Limb (tissue), 2 donors: ENCODE results near the gene GOLGA6C.
"Not testable (repeated sequence)": the region's sequence is repeated elsewhere in the genome, so short reads cannot be mapped to it uniquely, and the experiment has no call there.

Experiments
- DNase-seq, 2 donors: peaks; one replicate each; pipeline ENCODE4 v3.0.0-alpha.2; 2016; ENCODE audit errors: extremely low spot score in 2 of 2

Gene GOLGA6C, protein sequence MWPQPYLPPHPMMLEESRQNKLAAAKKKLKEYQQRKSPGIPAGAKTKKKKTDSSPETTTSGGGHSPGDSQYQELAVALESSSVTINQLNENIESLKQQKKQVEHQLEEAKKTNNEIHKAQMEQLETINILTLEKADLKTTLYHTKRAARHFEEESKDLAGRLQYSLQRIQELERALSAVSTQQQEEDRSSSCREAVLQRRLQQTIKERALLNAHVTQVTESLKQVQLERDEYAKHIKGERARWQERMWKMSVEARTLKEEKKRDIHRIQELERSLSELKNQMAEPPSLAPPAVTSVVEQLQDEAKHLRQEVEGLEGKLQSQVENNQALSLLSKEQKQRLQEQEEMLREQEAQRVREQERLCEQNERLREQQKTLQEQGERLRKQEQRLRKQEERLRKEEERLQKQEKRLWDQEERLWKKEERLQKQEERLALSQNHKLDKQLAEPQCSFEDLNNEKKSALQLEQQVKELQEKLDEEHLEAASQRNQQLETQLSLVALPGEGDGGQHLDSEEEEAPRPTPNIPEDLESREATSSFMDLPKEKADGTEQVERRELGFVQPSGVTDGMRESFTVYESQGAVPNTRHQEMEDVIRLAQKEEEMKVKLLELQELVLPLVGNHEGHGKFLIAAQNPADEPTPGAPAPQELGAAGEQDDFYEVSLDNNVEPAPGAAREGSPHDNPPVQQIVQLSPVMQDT

DNA sequence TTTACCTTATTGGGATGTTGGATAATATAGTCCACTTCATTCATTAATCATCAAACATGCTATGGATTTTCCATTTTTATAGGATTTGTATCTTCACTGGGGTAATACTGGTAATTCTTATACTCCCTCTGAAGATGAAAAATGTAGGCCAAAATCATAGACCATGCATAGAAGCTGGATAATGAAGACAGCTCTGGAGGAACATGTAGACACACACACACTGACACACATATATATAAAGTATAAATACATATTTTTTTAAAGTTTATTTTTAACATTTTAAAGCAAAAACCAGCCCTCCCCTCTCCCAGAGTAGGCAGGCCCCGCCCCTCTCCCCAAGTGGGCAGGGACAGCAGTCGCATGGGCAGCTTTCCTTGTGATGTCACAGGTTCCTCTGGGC is at the start of gene GOLGA6C:
TSS of gene GOLGA6C (plus strand) at position 301 of the 400 bp plus-strand sequence. CDS start 265 bp downstream, outside the sequence.
- not testable (repeated sequence) for DNase-seq

DNA sequence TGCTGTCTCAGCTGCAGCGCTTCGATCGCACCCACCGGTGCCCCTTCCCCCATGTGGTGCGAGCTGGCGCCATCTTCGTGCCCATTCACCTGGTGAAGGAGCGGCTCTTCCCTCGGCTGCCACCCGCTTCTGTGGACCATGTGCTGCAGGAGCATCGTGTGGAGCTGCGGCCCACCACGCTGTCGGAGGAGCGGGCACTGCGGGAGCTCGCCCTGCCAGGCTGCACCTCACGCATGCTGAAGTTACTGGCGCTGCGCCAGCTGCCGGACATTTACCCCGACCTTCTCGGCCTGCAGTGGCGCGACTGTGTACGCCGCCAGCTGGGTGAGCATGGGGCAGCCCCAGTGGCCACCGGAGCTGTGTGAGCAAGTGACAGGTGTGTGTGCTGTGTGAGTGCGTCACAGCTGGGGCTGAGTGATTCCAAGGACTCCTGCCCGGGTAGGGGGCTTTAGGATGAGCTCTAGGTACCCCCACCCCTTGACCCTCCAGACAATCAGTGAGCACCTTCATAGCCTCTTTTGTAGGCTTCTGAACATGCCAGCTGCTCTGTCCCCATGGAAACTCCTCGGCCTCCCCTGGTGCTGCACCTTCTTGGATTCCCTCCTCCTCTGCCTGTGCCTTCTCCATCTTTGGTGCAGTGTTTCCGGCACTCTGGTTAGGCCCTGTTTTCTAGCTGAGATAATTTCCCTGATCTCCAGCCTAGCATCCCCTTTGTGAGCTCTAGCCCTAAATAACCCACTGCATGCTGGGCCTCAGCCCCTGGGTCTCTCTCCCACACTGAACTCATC is 49.4 kb upstream of the GOLGA6C start:
- no peak for DNase-seq

- no peak for DNase-seq
Measured at GRCh38 chr15:75209289-75209676, 48.9 kb upstream of the GOLGA6C start.

- DNase-seq, result no peak
Measured at GRCh38 chr15:75210811-75211230, 47.3 kb upstream of the GOLGA6C start.

DNA sequence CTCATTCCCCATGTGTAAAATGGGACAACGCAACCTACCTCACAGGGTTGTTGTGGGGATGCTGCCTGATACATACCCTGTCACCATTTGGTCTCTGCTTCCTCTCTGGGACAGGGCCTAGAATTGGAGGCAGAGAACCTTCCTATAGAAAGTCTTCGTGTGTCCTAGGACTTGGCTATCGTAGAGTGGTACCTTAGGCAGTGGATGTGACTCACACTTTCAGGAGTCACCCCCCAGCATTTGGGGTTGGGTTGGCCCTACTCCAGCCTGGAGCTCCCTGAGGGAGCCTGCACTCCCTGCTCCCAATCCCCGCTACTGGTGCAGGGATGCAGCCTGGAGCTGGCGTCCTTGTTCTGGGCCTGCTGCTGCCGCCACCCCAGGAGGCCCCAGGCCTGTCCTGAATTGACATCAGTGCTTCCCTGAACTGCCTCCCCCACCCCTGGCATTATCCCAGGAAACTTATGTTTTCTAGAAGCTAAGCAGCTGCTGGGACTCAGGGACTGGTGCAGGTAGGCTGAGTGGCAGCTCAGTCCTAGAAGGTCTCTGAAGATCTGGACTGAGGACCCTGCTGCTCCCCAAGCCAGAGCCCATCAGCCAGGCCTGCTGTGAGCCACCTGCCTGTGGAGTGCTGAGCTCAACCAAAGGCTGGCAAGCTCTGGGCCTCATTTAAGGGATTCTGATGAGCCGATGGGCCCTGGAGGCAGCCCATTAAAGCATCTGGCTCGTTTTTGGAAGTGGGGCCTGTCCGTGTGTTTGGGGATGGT is 46.5 kb upstream of the GOLGA6C start:
- DNase-seq, result no peak

DNA sequence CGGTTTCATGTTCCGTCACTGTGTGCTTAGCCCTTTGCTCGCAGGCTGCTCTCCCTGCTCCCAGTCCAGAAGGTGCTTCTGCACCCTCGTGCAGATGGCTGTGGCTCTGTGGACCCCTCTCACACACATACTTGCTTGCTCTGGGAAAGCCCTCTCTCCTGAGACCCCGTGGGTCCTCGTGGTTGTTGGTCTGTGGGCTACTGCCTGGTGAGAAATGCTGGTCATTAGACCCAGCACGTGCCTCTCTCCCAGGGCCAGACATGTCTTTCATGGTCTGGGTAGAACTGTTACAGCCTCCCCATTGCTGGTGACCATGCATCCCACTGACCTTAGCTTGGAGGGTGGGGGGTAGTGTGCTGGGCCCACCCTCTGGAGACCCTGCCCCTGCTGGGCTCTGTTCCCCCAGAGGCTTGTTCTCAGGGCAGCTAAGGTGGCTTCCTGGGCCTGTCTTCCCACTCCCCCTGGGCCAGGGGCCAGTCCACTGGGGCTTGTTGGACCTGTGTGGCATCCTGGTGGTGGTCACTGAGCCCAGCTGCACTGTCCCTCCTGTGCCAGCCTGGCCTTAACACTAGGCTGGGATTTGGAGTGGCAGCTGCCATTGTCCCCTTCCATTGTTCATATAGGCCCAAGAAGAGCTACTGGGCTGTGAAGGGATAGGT is 45.8 kb upstream of the GOLGA6C start:
- no peak for DNase-seq

- DNase-seq, result no peak
Measured at GRCh38 chr15:75213212-75213767, 44.8 kb upstream of the GOLGA6C start.

DNA sequence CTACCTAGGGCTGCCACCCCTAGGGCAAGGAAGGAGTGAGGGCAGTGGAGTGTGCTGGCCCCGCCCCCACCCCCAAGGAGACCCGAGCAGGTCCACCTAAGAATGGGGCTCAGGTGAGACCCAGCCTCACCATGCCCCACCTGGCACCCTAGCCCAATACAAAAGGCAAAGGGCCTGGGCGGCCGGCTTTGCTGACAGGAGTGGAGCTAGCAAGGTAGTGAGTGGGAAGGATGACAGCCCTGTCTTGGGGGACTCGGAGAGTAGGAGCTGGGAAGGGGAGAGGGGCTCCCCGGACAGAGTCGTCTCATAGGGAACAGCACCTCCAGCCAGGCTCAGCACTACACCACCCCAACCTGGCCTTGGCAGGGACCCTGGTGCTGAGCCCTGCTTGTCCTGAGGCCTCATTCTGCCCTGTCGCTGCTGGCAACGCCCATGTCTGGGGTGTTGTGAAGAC is 44.3 kb upstream of the GOLGA6C start:
- no peak for DNase-seq

DNA sequence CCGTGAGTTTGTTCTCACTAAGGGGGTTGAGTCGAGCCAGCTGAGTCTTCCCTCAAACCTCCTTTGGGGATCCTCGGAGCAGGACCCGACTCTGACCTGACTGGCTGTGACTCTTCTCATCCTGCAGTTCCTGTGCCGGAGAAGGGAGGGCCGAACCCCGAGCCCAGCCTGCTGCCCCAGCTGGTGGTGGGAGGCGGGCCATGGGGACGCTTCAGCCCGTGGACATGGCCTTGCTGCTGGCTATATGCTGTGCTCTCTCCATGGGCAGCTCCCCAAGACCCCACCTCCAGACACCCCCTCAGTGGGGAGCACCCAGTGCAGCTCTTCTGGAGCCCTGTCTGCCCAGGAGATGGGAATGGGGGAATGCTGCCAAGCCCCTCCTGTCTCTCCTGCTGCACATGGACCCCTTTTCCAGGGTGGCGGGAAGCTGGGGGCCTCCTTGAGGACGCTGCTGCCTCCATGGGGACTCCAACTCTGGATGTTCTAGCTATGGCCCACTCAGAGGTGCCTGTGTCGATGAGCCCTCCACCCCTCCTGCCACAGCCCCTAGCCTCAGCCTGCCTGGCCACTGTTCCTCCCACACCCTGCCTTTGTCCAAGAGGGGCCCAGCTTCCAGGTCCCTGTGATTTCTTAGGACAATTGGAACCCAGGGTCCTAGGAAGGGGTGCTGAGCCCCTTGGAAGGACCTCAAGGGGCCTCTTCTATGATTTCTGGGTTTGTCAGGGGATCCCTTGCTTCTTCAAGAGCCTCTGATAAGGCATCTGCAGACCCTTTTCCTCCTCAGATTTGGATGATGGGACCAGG is 43.6 kb upstream of the GOLGA6C start:
- no peak for DNase-seq

GRCh38 chr15:75215107-75216004 is 42.8 kb upstream of the GOLGA6C start:
- no peak for DNase-seq

GRCh38 chr15:75217012-75217411 is 41.1 kb upstream of the GOLGA6C start:
- DNase-seq, result no peak

DNA sequence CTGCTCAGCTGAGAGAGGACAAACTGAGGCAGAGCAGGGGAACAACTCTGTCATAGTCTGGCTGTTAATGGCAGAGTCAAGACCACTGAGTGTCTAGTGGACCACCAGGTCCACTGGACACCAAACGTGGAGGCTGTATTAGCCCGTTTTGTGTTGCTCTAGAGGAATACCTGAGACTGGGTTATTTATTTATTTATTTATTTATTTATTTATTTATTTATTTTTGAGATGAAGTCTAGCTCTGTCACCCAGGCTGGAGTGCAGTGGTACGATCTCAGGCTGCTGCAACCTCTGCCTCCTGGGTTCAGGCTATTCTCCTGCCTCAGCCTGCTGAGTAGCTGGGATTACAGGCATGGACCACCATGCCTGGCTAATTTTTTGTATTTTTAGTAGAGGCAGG is 40.6 kb upstream of the GOLGA6C start:
- DNase-seq, result not testable (repeated sequence)

DNA sequence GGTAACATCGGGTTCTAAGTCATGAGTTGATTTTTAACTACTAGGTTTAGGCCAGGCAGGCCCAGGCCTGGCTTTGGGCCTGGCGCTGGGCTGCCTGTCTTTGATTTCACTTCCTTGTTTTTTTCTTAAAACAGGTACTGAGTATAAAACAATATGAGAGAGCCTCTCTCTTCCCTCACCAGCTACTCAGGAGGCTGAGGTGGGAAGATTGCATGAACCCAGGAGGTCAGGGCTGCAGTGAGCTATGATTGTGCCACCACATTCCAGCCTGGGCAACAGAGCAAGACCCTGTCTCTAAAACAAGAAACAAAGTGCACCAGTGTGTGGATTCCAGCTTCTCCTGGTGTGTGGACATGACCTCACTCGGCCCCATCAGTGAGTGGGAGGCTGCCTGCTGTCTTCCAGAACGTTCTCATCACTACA is 38.6 kb upstream of the GOLGA6C start:
- not testable (repeated sequence) for DNase-seq

GRCh38 chr15:75223688-75224087 is 34.4 kb upstream of the GOLGA6C start:
- DNase-seq, result no peak

DNA sequence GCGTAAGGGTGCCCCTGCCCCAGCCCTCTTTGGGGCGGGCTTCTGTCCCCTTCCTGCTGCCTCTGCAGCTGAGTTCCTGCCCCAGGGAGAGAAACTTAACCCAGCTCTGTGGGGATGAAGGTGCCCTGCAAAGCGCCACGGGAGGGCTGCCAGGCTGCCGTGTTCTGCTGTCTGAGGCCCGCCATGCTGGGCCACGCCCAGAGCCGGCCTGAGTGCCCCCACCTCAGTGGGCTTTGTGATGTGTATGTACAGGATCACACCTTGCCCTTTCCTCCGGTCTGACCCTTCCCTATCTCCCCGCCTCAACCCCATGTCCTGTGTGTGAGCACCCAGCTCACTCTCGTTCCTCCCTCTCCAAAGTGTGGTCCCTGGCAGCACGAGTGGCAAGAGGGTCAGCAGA is 33.9 kb upstream of the GOLGA6C start:
- no peak for DNase-seq

DNA sequence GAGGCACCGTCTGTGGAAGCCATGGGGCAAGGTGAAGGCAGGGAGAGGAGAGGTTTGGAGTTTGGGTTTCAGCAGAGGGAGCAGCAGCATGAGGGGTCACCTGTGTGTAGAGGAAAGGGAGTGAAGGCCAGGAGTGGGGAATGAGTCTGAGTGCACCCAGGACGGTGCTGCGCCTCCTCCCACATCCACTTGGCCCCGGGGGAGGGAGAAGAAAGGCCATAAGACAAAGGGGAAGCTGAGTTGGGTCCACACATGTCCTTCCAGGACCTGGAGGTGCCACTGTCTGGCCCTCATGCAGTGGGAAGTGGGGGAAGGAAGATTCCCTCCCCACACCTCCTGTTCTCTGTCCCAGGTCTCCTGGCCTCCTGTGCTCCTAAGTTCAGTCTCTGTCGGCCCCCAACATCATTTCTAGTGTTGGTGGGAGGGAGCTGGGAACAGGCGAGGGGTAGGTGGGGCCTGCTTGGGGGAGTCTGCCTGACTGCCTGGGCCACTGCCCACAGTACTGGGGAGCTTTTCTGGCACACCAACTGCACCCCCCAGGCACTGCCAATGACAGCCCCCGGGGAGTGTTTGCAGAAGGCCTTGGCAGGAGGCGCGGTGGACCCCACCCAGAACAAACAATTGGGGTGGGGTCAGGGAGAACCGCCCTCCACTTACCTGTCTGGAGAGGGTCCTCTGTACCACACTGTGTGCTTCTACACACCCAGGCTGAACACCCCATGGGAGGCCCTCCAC is 32.9 kb upstream of the GOLGA6C start:
- not testable (repeated sequence) for DNase-seq

GRCh38 chr15:75225951-75226732 is 32.0 kb upstream of the GOLGA6C start:
- no peak for DNase-seq
